MM.1S (cell line): ENCODE measurements around the gene ANKS1B.

ENCODE experiments used
- DNase-seq: peaks from one replicate; pipeline ENCODE4 v3.0.0-alpha.2; 2015
- H2AFZ ChIP-seq: fragments of 300-600 bp; sonication (generic); 2 replicates; pipeline ENCODE4 v1.6.0; 2016; ENCODE audit warnings: antibody characterized with exemption, low read length
- H3F3A ChIP-seq: fragments of 300-600 bp; sonication (generic); 2 replicates; pipeline ENCODE4 v1.6.1; 2016; ENCODE audit warnings: mild to moderate bottlenecking, antibody characterized with exemption, low read length, moderate library complexity, mixed read lengths; ENCODE audit not compliant: insufficient read depth
- H3K27ac ChIP-seq: fragments of 300-600 bp; sonication (generic); 2 replicates; pipeline ENCODE4 v1.5.1; 2016; ENCODE audit warnings: mild to moderate bottlenecking, low read length
- H3K27me3 ChIP-seq: fragments of 300-600 bp; sonication (generic); replicated peaks from 2 replicates; pipeline ENCODE4 v1.6.0; 2016; ENCODE audit warnings: low read length; ENCODE audit not compliant: insufficient read depth
- H3K36me3 ChIP-seq: fragments of 300-600 bp; sonication (generic); replicated peaks from 2 replicates; pipeline ENCODE4 v1.6.1; 2016; ENCODE audit warnings: mild to moderate bottlenecking, low read length, mixed read lengths; ENCODE audit not compliant: insufficient read depth
- H3K4me1 ChIP-seq: fragments of 300-600 bp; sonication (generic); 2 replicates; pipeline ENCODE4 v1.6.1; 2016; ENCODE audit warnings: low read length, mixed read lengths
- H3K4me2 ChIP-seq: fragments of 300-600 bp; sonication (generic); 2 replicates; pipeline ENCODE4 v1.6.0; 2016; ENCODE audit warnings: low read depth, low read length
- H3K4me3 ChIP-seq: fragments of 300-600 bp; sonication (generic); 2 replicates; pipeline ENCODE4 v1.5.1; 2016; ENCODE audit warnings: low read length, mixed read lengths
- H3K79me2 ChIP-seq: fragments of 300-600 bp; sonication (generic); 2 replicates; pipeline ENCODE4 v1.6.1; 2016; ENCODE audit warnings: mixed run types, low read length, mixed read lengths
- H3K9ac ChIP-seq: fragments of 300-600 bp; sonication (generic); 2 replicates; pipeline ENCODE4 v1.6.1; 2016; ENCODE audit warnings: low read length, mixed read lengths
- H3K9me2 ChIP-seq: fragments of 300-600 bp; sonication (generic); replicated peaks from 2 replicates; pipeline ENCODE4 v1.6.1; 2016; ENCODE audit warnings: mild to moderate bottlenecking, low read length, mixed read lengths; ENCODE audit not compliant: insufficient read depth
- H3K9me3 ChIP-seq: fragments of 300-600 bp; sonication (generic); replicated peaks from 2 replicates; pipeline ENCODE4 v1.6.1; 2016; ENCODE audit warnings: mild to moderate bottlenecking, low read length, mixed read lengths; ENCODE audit not compliant: insufficient read depth
- H4K20me1 ChIP-seq: fragments of 300-600 bp; sonication (generic); 2 replicates; pipeline ENCODE4 v1.6.1; 2016; ENCODE audit warnings: mild to moderate bottlenecking, low read length, moderate library complexity, mixed read lengths; ENCODE audit not compliant: insufficient read depth
- EZH2 ChIP-seq: fragments of 300-600 bp; sonication (generic); optimal IDR thresholded peaks from 2 replicates; pipeline ENCODE3; 2017; ENCODE audit warnings: low read depth, mild to moderate bottlenecking, antibody characterized with exemption, low read length, mixed read lengths
- EZH2phosphoT487 ChIP-seq: fragments of 300-600 bp; sonication (generic); IDR thresholded peaks from 2 replicates; pipeline ENCODE4 v1.6.1; 2018; ENCODE audit warnings: antibody characterized with exemption, low read length
- TF ChIP-seq, protein P1 (sequence below): fragments of 300-600 bp; sonication (generic); IDR thresholded peaks from 2 replicates; pipeline ENCODE4 v1.5.1; 2016; ENCODE audit warnings: antibody characterized with exemption, low read length, mixed read lengths

The ANKS1B gene

DNA sequence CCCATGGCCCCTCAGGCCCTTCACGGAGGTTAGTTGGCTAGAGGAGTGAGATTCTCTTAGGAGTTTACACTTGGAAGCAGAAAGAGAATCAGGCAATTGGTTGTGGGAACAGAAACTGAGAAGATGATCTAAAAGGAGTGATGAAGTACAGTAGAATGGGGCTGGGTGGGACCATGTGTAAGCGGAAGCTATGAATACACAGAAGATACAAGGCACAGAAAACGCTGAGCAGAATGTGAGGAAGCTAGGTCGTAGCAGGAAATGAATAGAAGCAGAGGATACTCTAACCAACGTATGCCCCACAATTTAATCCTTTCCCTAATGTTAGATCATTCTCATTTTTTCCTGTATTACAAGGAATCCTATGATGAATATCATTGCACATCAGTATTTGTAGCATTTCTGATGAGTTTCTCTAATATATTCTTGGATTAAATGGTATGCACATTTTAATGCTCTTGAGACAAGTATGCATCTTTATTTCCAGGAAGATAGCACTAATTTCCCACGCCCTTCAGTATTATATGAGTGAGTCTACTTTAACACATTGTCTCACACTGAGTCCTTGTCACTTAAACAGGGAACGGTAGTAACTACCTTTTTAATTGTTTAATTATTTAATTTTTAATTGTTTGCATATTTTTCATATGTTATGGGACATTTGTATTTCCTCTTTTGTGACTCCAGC, 1066.4 kb downstream of the ANKS1B start:
- H3K4me1 ChIP-seq, result no peaks in the 10 kb centered on the region
- TF ChIP-seq EZH2phosphoT487, result no peak
- no peak for TF ChIP-seq EZH2
- TF ChIP-seq, protein P1, sequence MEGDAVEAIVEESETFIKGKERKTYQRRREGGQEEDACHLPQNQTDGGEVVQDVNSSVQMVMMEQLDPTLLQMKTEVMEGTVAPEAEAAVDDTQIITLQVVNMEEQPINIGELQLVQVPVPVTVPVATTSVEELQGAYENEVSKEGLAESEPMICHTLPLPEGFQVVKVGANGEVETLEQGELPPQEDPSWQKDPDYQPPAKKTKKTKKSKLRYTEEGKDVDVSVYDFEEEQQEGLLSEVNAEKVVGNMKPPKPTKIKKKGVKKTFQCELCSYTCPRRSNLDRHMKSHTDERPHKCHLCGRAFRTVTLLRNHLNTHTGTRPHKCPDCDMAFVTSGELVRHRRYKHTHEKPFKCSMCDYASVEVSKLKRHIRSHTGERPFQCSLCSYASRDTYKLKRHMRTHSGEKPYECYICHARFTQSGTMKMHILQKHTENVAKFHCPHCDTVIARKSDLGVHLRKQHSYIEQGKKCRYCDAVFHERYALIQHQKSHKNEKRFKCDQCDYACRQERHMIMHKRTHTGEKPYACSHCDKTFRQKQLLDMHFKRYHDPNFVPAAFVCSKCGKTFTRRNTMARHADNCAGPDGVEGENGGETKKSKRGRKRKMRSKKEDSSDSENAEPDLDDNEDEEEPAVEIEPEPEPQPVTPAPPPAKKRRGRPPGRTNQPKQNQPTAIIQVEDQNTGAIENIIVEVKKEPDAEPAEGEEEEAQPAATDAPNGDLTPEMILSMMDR, result no peak

DNA sequence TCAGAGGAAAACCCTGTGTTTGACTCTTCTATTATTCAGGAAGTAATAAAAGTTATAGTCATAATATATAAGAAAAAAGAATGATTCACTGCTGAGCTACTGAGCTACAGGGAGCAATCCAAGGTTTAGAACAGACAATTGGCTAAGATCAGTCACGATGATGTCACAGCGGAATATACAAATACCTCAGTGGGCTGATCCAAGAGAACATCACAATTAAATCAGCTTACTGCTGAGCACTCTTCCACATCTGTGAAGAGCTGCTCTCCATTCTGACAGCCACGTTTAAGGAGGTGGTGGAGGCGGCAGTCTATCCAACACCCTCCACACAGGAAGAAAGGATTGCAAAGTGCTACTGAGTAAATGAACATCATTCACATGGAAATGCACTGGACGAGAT, 1068.6 kb downstream of the ANKS1B start:
- Histone ChIP-seq H2AFZ (no peak overlapping the region), H3K4me2 (no peak overlapping the region), H3K79me2 (no peaks in the 10 kb centered on the region), H3K9ac (no peak overlapping the region), H3F3A (no peaks in the 10 kb centered on the region), H3K9me2 (no peaks in the 10 kb centered on the region), H4K20me1 (no peaks in the 10 kb centered on the region), H3K36me3 (no peaks in the 10 kb centered on the region), H3K4me3 (no peak overlapping the region), H3K27ac (no peak overlapping the region), H3K4me1 (no peaks in the 10 kb centered on the region), H3K9me3 (no peaks in the 10 kb centered on the region), H3K27me3 (no peaks in the 10 kb centered on the region)
- DNase-seq, result no peak
- no peak for TF ChIP-seq EZH2

More for the DNA sequence above, 1066.4 kb downstream of the ANKS1B start:
- H3K4me3 ChIP-seq, result no peak overlapping the region
- H3F3A ChIP-seq, result no peaks in the 10 kb centered on the region
- H4K20me1 ChIP-seq, result no peaks in the 10 kb centered on the region
- H3K9me3 ChIP-seq, result no peaks in the 10 kb centered on the region
- H3K4me2 ChIP-seq, result no peak overlapping the region
- no peaks in the 10 kb centered on the region for H3K9me2 ChIP-seq
- H3K79me2 ChIP-seq, result no peaks in the 10 kb centered on the region
- H3K36me3 ChIP-seq, result no peaks in the 10 kb centered on the region
- no peak overlapping the region for H2AFZ ChIP-seq
- no peak overlapping the region for H3K27ac ChIP-seq
- no peak for DNase-seq
- no peak overlapping the region for H3K9ac ChIP-seq
- H3K27me3 ChIP-seq, result no peaks in the 10 kb centered on the region

DNA sequence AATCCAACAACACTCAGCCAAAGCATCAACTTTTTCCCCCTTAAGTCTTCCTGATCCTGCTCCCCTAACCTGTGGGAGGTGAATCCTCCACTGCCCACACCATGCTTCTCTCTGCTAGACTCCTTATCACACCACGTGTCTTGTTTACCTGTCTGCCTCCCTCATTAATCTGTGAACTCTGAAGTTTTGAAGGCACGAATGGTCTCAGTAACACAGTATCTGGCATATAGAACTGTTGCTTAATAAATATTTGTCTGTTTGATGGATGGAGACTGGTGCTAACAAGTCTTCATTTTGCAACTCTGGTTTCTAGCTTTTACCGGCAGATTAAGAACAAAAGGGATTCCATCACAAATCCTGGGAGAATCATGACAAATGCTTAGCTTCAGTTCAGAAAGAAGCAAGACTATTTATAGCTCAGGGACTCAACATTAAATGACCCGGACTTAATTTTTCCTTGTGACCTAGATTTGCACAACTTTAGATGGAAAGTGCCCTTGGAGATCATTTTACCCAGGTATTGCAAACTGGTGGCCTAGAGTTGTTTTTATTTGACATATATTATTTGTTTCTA, 1072.2 kb downstream of the ANKS1B start:
- Histone ChIP-seq H3K27ac (no peak overlapping the region), H3K4me1 (no peaks in the 10 kb centered on the region), H3K4me2 (no peak overlapping the region), H3K27me3 (no peaks in the 10 kb centered on the region), H2AFZ (no peak overlapping the region), H3K36me3 (no peaks in the 10 kb centered on the region), H3K4me3 (no peak overlapping the region), H3K79me2 (no peaks in the 10 kb centered on the region), H3K9ac (no peak overlapping the region), H3K9me3 (no peaks in the 10 kb centered on the region), H4K20me1 (no peaks in the 10 kb centered on the region), H3F3A (no peaks in the 10 kb centered on the region), H3K9me2 (no peaks in the 10 kb centered on the region)
- TF ChIP-seq, protein P1, result no peak
- TF ChIP-seq EZH2phosphoT487, result no peak
- no peak for TF ChIP-seq EZH2
- DNase-seq, result no peak

DNA sequence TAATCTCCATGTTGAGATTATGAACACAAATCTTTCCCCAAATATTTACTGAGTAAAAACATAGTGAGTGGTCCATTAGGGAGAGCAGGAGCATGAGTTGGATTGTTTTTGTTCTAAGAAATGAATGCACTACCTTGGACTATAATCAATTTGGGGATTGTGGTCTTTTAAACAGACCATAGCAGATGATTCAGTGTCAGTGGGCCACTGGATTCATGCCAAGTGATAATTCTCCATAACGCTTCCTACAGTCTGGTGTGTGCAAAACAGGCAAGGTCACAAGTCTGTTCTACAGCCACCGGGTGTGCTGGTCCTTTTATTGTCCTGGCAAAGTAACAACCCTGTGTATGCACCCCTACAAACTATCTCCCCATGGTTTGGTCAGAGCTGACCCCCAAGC, 1073.3 kb downstream of the ANKS1B start:
- no peaks in the 10 kb centered on the region for H3F3A ChIP-seq
- H3K36me3 ChIP-seq, result no peaks in the 10 kb centered on the region
- H3K4me3 ChIP-seq, result no peak overlapping the region
- H2AFZ ChIP-seq, result no peak overlapping the region
- no peaks in the 10 kb centered on the region for H3K9me2 ChIP-seq
- H4K20me1 ChIP-seq, result no peaks in the 10 kb centered on the region
- H3K9me3 ChIP-seq, result no peaks in the 10 kb centered on the region
- TF ChIP-seq EZH2phosphoT487 (no peak), EZH2 (no peak)
- TF ChIP-seq, protein P1, result no peak
- no peaks in the 10 kb centered on the region for H3K79me2 ChIP-seq
- no peaks in the 10 kb centered on the region for H3K4me1 ChIP-seq
- no peak overlapping the region for H3K9ac ChIP-seq
- H3K4me2 ChIP-seq, result no peak overlapping the region
- H3K27me3 ChIP-seq, result no peaks in the 10 kb centered on the region
- H3K27ac ChIP-seq, result no peak overlapping the region
- no peak for DNase-seq
